H1 (cell line): ENCODE measurements around the gene MRPS34. TPM values are rescaled to one million over a fixed set of nuclear protein-coding genes. Genes with fewer than 3 reads are reported as not detected.

Experiments
- CTCF ChIA-PET: fragments of 300-600 bp; sonication (Branson Sonifier 250); formaldehyde crosslinking; loops from one replicate; lab custom pipeline; 2021; ENCODE audit not compliant: partially characterized antibody; lab: Charles Lee
- POLR2A ChIA-PET: fragments of 300-600 bp; sonication (Branson Sonifier 250); formaldehyde crosslinking; loops from one replicate; lab custom pipeline; 2021; ENCODE audit warnings: inconsistent platforms; ENCODE audit not compliant: partially characterized antibody; lab: Charles Lee
- DNase-seq, 2 experiments: peaks; one replicate each; pipeline versions ENCODE4 v3.0.0 to v3.0.0-alpha.2; 2010 to 2022; ENCODE audit warnings: low spot score in 2 of 2, low read depth in 1 of 2, mixed read lengths in 1 of 2
- FAIRE-seq: peaks from 2 replicates; lab custom pipeline; 2011; peaks lifted over from hg19 to GRCh38; lab: Jason Lieb, UNC
- H2AFZ ChIP-seq: 2 replicates; pipeline ENCODE4 v1.8.1; 2012; ENCODE audit warnings: low read length, inconsistent platforms
- H2AK5ac ChIP-seq: 2 replicates; pipeline ENCODE4 v1.6.1; 2013; ENCODE audit warnings: low read depth, low read length
- H2BK120ac ChIP-seq: replicated peaks from 2 replicates; pipeline ENCODE3; 2013; ENCODE audit warnings: low read depth, low read length, inconsistent platforms
- H2BK12ac ChIP-seq: 2 replicates; pipeline ENCODE4 v1.6.1; 2013; ENCODE audit warnings: low read depth, low read length
- H2BK15ac ChIP-seq: 2 replicates; pipeline ENCODE4 v1.6.1; 2013; ENCODE audit warnings: low read length
- H2BK20ac ChIP-seq: 2 replicates; pipeline ENCODE4 v1.6.1; 2013; ENCODE audit warnings: low read length
- H2BK5ac ChIP-seq: 2 replicates; pipeline ENCODE4 v1.6.1; 2013; ENCODE audit warnings: low read depth, low read length
- H3K14ac ChIP-seq: 2 replicates; pipeline ENCODE4 v1.6.1; 2013; ENCODE audit warnings: inconsistent platforms; ENCODE audit not compliant: insufficient read length
- H3K18ac ChIP-seq: 2 replicates; pipeline ENCODE4 v1.6.1; 2013; ENCODE audit warnings: low read length; ENCODE audit errors: extremely low read depth
- H3K23ac ChIP-seq: 2 replicates; pipeline ENCODE4 v1.6.1; 2013; ENCODE audit warnings: inconsistent platforms; ENCODE audit not compliant: insufficient read length
- H3K23me2 ChIP-seq: 2 replicates; pipeline ENCODE4 v1.6.1; 2013; ENCODE audit warnings: low read depth, low read length
- H3K27ac ChIP-seq: 2 replicates; pipeline ENCODE4 v1.6.1; 2011; ENCODE audit warnings: low read depth, low read length, inconsistent platforms
- H3K27me3 ChIP-seq, 4 experiments: replicated peaks in 1 of 4; 1 replicate in 1 of 4; 2 replicates in 3 of 4; pipeline versions ENCODE4 v1.6.1 to v1.8.1; 2011 to 2013; ENCODE audit warnings: low read length in 3 of 4, mild to moderate bottlenecking in 3 of 4, inconsistent platforms in 2 of 4, mixed read lengths in 2 of 4, moderate library complexity in 1 of 4; ENCODE audit not compliant: control insufficient read depth in 3 of 4, insufficient read depth in 3 of 4; ENCODE audit errors: extremely low read depth in 1 of 4
- H3K36me3 ChIP-seq, 4 experiments: 2 replicates each; pipeline versions ENCODE4 v1.6.1 to v1.8.1; 2011 to 2013; ENCODE audit warnings: mild to moderate bottlenecking in 4 of 4, low read length in 3 of 4, moderate library complexity in 2 of 4, control low read depth in 1 of 4, inconsistent platforms in 1 of 4; ENCODE audit not compliant: insufficient read depth in 4 of 4, control insufficient read depth in 2 of 4
- H3K4ac ChIP-seq: replicated peaks from 2 replicates; pipeline ENCODE3; 2013; ENCODE audit warnings: low read length, low read depth, mixed read lengths, inconsistent platforms; ENCODE audit not compliant: insufficient read length
- H3K4me1 ChIP-seq, 4 experiments: replicated peaks in 1 of 4; 1 replicate in 1 of 4; 2 replicates in 3 of 4; pipeline versions ENCODE4 v1.6.1 to v1.8.1; 2011 to 2013; ENCODE audit warnings: low read length in 3 of 4, inconsistent platforms in 2 of 4, mixed read lengths in 1 of 4; ENCODE audit not compliant: insufficient read depth in 4 of 4, control insufficient read depth in 3 of 4
- H3K4me2 ChIP-seq, 2 experiments: 2 replicates each; pipeline versions ENCODE4 v1.6.1 to v1.8.1; 2011 to 2013; ENCODE audit warnings: low read depth in 2 of 2, low read length in 2 of 2, control low read depth in 1 of 2, inconsistent platforms in 1 of 2, mild to moderate bottlenecking in 1 of 2; ENCODE audit not compliant: insufficient read depth in 1 of 2
- H3K4me3 ChIP-seq, 4 experiments: fragments of 200-600, 300-600 bp in 1 of 4; sonication (generic), shearing (Covaris generic), sonication (Bioruptor Twin) in 1 of 4; 2 replicates each; pipeline versions ENCODE4 v1.5.1 to v1.8.1; 2011 to 2016; ENCODE audit warnings: low read length in 4 of 4, low read depth in 3 of 4, control low read depth in 2 of 4, inconsistent platforms in 2 of 4, mild to moderate bottlenecking in 2 of 4, mixed read lengths in 1 of 4, moderate library complexity in 1 of 4; ENCODE audit not compliant: insufficient read depth in 2 of 4; ENCODE audit errors: extremely low read depth in 1 of 4
- H3K56ac ChIP-seq: replicated peaks from 2 replicates; pipeline ENCODE3; 2013; ENCODE audit warnings: low read depth, mild to moderate bottlenecking, mixed read lengths, low read length, inconsistent platforms; ENCODE audit not compliant: insufficient read length
- H3K79me1 ChIP-seq: 2 replicates; pipeline ENCODE4 v1.6.1; 2013; ENCODE audit warnings: low read depth, low read length, control low read depth
- H3K79me2 ChIP-seq, 2 experiments: 2 replicates each; pipeline versions ENCODE4 v1.6.1 to v1.8.1; 2012 to 2013; ENCODE audit warnings: low read length in 2 of 2, mild to moderate bottlenecking in 2 of 2, inconsistent platforms in 1 of 2; ENCODE audit not compliant: insufficient read depth in 2 of 2, control insufficient read depth in 1 of 2
- H3K9ac ChIP-seq, 4 experiments: replicated peaks in 1 of 4; 1 replicate in 1 of 4; 2 replicates in 3 of 4; pipeline versions ENCODE4 v1.6.1 to v1.8.1; 2011 to 2013; ENCODE audit warnings: low read depth in 3 of 4, low read length in 3 of 4, control low read depth in 2 of 4, mild to moderate bottlenecking in 2 of 4, moderate library complexity in 2 of 4, inconsistent platforms in 1 of 4; ENCODE audit errors: extremely low read depth in 1 of 4
- H3K9me3 ChIP-seq, 2 experiments: 2 replicates each; pipeline versions ENCODE4 v1.6.1 to v1.8.1; 2012 to 2013; ENCODE audit warnings: mild to moderate bottlenecking in 2 of 2, moderate library complexity in 2 of 2, control low read depth in 1 of 2, inconsistent platforms in 1 of 2, low read depth in 1 of 2, low read length in 1 of 2, mixed read lengths in 1 of 2; ENCODE audit not compliant: insufficient read depth in 2 of 2
- H4K20me1 ChIP-seq, 2 experiments: replicated peaks in 1 of 2; 2 replicates each; pipeline versions ENCODE3 to v1.8.1; 2011 to 2013; ENCODE audit warnings: inconsistent platforms in 2 of 2, low read length in 2 of 2, mild to moderate bottlenecking in 1 of 2; ENCODE audit not compliant: insufficient read depth in 2 of 2, control insufficient read depth in 1 of 2
- H4K5ac ChIP-seq: 2 replicates; pipeline ENCODE4 v1.6.1; 2013; ENCODE audit warnings: low read length, low read depth, mixed read lengths, inconsistent platforms; ENCODE audit not compliant: insufficient read length
- H4K8ac ChIP-seq: 2 replicates; pipeline ENCODE4 v1.8.0; 2013; ENCODE audit warnings: mild to moderate bottlenecking, moderate library complexity, low read length, inconsistent platforms; ENCODE audit not compliant: insufficient read depth; ENCODE audit errors: extremely low read depth
- H4K91ac ChIP-seq: replicated peaks from 2 replicates; pipeline ENCODE3; 2013; ENCODE audit warnings: low read length, mixed read lengths, inconsistent platforms; ENCODE audit not compliant: insufficient read length
- BRCA1 ChIP-seq: IDR thresholded peaks from 2 replicates; pipeline ENCODE4 v1.6.1; 2012; ENCODE audit warnings: low read depth, low read length, improper control_type of control experiment
- HDAC2 ChIP-seq, 2 experiments: fragments of 300-600 bp in 1 of 2; sonication (generic) in 1 of 2; IDR thresholded peaks; 2 replicates each; pipeline ENCODE4 v1.6.1; 2011 to 2012; ENCODE audit warnings: low read depth in 2 of 2, low read length in 2 of 2, mild to moderate bottlenecking in 2 of 2, moderate library complexity in 2 of 2, borderline replicate concordance in 1 of 2, inconsistent platforms in 1 of 2
- JUN ChIP-seq: IDR thresholded peaks from 2 replicates; pipeline ENCODE4 v1.6.1; 2011; ENCODE audit warnings: low read depth, mild to moderate bottlenecking, improper control_type of control experiment, low read length
- RAD21 ChIP-seq, 2 experiments: IDR thresholded peaks in 1 of 2; conservative IDR thresholded peaks in 1 of 2; 2 replicates each; pipeline ENCODE4 v1.6.1; 2011; ENCODE audit warnings: low read depth in 2 of 2, low read length in 2 of 2, improper control_type of control experiment in 1 of 2, inconsistent platforms in 1 of 2, mild to moderate bottlenecking in 1 of 2, moderate library complexity in 1 of 2
- SAP30 ChIP-seq: fragments of 300-600 bp; sonication (generic); IDR thresholded peaks from 2 replicates; pipeline ENCODE4 v1.7.1; 2012; ENCODE audit warnings: low read length, moderate library complexity, mild to moderate bottlenecking, inconsistent platforms; ENCODE audit not compliant: insufficient read depth, insufficient replicate concordance
- SP4 ChIP-seq: IDR thresholded peaks from 2 replicates; pipeline ENCODE4 v1.6.1; 2012; ENCODE audit warnings: low read length, inconsistent platforms
- WGBS, 2 experiments: shearing (Covaris generic) in 1 of 2; methylation state at CpG; one replicate each; pipeline versions ENCODE4 v1.1.6 to v1.1.7; 2013 to 2015; ENCODE audit warnings: low lambda C conversion rate in 2 of 2, mixed read lengths in 2 of 2, inconsistent platforms in 1 of 2, low coverage in 1 of 2, missing lambda C conversion rate in 1 of 2; ENCODE audit not compliant: insufficient replicate concordance in 2 of 2, insufficient coverage in 1 of 2, insufficient read length in 1 of 2; ENCODE audit errors: extremely low coverage in 1 of 2, missing lambda C conversion rate in 1 of 2; 5-methylcytosine and 5-hydroxymethylcytosine counted together
- polyA plus RNA-seq, 7 experiments: library from polyadenylated mRNA; depleted of rRNA in 3 of 7; stranded (reverse) in 5 of 7; unstranded in 2 of 7; fragments of >200 nt in 5 of 7; fragments of 200-250 nt in 2 of 7; gene quantifications; 1 replicate in 5 of 7; 2 replicates in 1 of 7; 4 replicates in 1 of 7; pipeline versions ENCODE4 v1.2.1 to v1.2.3, GENCODE V29; 2011 to 2013; ENCODE audit warnings: missing spikeins in 2 of 7, mixed read lengths in 2 of 7
- total RNA-seq: library from RNA; stranded (reverse); fragmentation: NEBNext Ultra II Directional; extraction: Animal tissue kit (Norgen Biotek cat#: 25700); gene quantifications from 2 replicates; pipeline ENCODE4 v1.2.1, GENCODE V29; 2021
- TF ChIP-seq, protein P1 (sequence below), 3 experiments: IDR thresholded peaks; 1 replicate in 2 of 3; 2 replicates in 1 of 3; pipeline versions ENCODE4 v1.5.1 to v1.6.1; 2011; ENCODE audit warnings: low read length in 3 of 3, mild to moderate bottlenecking in 3 of 3, inconsistent platforms in 2 of 3, low read depth in 1 of 3, moderate library complexity in 1 of 3; ENCODE audit not compliant: insufficient read depth in 1 of 3; ENCODE audit errors: control extremely low read depth in 1 of 3
- TF ChIP-seq, protein P2 (sequence below): IDR thresholded peaks from 2 replicates; pipeline ENCODE4 v1.6.1; 2012; ENCODE audit warnings: inconsistent platforms
- TF ChIP-seq, protein P3 (sequence below): IDR thresholded peaks from 2 replicates; pipeline ENCODE4 v1.6.1; 2012; ENCODE audit warnings: inconsistent platforms

The MRPS34 gene
- total and polyA plus RNA-seq, 2 of the 8 experiments (the other 6 are each of a cell fraction or from before 2014, with no cell fraction given) = 168 to 252 TPM

DNA sequence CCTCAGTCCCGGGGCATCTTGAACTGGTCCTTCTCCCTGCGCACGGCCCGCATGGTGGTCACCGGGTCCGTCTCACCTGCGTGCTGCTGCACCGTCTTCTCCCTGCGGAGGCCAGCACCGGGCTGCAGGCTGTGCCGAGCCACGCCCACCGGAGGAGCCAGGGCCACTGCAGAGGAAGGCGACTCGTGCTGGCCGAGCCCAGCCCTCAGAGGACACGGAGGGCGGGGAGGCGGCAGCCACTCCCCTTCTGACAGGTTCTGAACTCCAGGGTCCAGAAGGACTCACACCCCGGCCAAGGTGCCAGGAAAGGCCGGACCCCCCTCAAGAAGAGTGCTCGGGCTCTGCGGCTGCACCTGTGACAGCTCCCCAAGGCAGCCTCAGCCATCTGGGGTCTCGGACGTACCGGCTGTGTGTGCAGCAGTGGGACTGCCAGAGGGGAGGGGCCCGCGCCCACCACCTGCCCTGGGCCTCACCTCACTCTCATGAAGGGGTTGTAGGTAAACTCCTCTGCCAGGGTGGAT, 36.4 kb upstream of the MRPS34 start:
- Histone ChIP-seq H2BK12ac (no peak overlapping the region), H3K9me3 (peaks cover 3 to 5% of the 10 kb centered on the region in 2 experiments; a peak in 1 of 4 replicates), H3K36me3 (no peaks in the 10 kb centered on the region; a peak in 1 of 8 replicates), H3K23me2 (no peaks in the 10 kb centered on the region), H3K14ac (no peak overlapping the region), H3K23ac (no peak overlapping the region), H3K4me3 (no peak overlapping the region), H3K27ac (no peak overlapping the region), H2BK5ac (no peak overlapping the region), H3K4ac (no peak overlapping the region), H3K9ac (no peak overlapping the region), H2BK20ac (no peak overlapping the region), H2AFZ (no peak overlapping the region), H3K79me2 (no peaks in the 10 kb centered on the region), H4K8ac (no peak overlapping the region; the same call in 1 of the 2 replicates), H2BK15ac (no peak overlapping the region), H2AK5ac (no peak overlapping the region), H3K4me1 (no peaks in the 10 kb centered on the region; a peak in 2 of 7 replicates), H2BK120ac (no peak overlapping the region), H3K79me1 (no peaks in the 10 kb centered on the region), H4K20me1 (peaks cover 0 to 2% of the 10 kb centered on the region in 2 experiments), H3K18ac (no peak overlapping the region), H3K56ac (no peak overlapping the region), H3K4me2 (no peak overlapping the region), H4K91ac (no peak overlapping the region), H4K5ac (no peak overlapping the region), H3K27me3 (no peaks in the 10 kb centered on the region)
- ChIA-PET CTCF (no interaction called here), POLR2A (no interaction called here)
- 81% methylated on average over 27 of the region's 28 CpGs; no CpG with 5 or more reads in 1 of the 2 experiments for WGBS, 2 experiments
- DNase-seq = no peak
- FAIRE-seq = no peak
- TF ChIP-seq SAP30 (no peak), RAD21 (IDR thresholded peaks at IDR 0.05 in 1 of 2, conservative IDR thresholded peaks at IDR 0.05 in 1 of 2; ENCODE audit: low read depth in 2 of 2, low read length in 2 of 2) (peak; percentile 5 to 15; a peak in 1 of 4 replicates), BRCA1 (no peak), HDAC2 (IDR thresholded peaks at IDR 0.05; ENCODE audit: borderline replicate concordance in 1 of 2, low read depth in 2 of 2, low read length in 2 of 2) (no peak), JUN (no peak), SP4 (no peak)
- TF ChIP-seq, protein P1, sequence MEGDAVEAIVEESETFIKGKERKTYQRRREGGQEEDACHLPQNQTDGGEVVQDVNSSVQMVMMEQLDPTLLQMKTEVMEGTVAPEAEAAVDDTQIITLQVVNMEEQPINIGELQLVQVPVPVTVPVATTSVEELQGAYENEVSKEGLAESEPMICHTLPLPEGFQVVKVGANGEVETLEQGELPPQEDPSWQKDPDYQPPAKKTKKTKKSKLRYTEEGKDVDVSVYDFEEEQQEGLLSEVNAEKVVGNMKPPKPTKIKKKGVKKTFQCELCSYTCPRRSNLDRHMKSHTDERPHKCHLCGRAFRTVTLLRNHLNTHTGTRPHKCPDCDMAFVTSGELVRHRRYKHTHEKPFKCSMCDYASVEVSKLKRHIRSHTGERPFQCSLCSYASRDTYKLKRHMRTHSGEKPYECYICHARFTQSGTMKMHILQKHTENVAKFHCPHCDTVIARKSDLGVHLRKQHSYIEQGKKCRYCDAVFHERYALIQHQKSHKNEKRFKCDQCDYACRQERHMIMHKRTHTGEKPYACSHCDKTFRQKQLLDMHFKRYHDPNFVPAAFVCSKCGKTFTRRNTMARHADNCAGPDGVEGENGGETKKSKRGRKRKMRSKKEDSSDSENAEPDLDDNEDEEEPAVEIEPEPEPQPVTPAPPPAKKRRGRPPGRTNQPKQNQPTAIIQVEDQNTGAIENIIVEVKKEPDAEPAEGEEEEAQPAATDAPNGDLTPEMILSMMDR (IDR thresholded peaks at IDR 0.05; ENCODE audit: control extremely low read depth in 1 of 3, insufficient read depth in 1 of 3, low read depth in 1 of 3, low read length in 3 of 3) = peak in 2 of 3 experiments; percentile 12 to 23; a peak in 2 of 4 replicates
- TF ChIP-seq, protein P2, sequence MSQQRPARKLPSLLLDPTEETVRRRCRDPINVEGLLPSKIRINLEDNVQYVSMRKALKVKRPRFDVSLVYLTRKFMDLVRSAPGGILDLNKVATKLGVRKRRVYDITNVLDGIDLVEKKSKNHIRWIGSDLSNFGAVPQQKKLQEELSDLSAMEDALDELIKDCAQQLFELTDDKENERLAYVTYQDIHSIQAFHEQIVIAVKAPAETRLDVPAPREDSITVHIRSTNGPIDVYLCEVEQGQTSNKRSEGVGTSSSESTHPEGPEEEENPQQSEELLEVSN = 0 out of 2 replicates have a peak, but pooled peaks have one; percentile 11
- TF ChIP-seq, protein P3, sequence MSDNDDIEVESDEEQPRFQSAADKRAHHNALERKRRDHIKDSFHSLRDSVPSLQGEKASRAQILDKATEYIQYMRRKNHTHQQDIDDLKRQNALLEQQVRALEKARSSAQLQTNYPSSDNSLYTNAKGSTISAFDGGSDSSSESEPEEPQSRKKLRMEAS = peak; percentile 46
